Activated CD4-positive, alpha-beta T cell treated with anti-CD3 and anti-CD28 coated beads, Interleukin-2, amount 50 U/mL, for 4 hours (primary cell): ENCODE data around the gene INSYN1.
"Not testable (repeated sequence)": the region's sequence is repeated elsewhere in the genome, so short reads cannot be mapped to it uniquely, and the experiment has no call there.

ENCODE experiments used
- DNase-seq, 2 experiments: peaks; one replicate each; pipeline ENCODE4 v3.0.0-alpha.2; 2020

Gene INSYN1

DNA sequence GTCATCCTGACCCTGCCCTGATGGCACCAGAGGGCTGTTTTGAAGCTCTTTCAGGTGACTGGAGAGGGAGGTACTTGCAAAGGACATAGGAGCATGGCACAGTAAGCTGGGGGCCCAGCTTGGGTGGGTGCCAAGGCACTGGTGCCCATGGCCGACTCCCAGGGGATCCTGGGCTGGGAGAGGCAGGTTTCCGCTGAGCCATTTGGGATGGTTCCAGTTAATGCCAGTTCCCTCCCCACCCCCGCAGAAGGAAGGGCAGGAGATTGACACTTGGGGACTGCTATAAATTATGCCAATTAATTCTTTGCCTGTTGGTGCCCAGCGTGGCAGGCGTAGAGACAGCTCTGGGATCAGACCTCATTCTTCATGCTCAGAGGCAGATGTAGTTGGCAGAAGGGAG, 42.8 kb downstream of the INSYN1 start:
- no peak for DNase-seq

DNA sequence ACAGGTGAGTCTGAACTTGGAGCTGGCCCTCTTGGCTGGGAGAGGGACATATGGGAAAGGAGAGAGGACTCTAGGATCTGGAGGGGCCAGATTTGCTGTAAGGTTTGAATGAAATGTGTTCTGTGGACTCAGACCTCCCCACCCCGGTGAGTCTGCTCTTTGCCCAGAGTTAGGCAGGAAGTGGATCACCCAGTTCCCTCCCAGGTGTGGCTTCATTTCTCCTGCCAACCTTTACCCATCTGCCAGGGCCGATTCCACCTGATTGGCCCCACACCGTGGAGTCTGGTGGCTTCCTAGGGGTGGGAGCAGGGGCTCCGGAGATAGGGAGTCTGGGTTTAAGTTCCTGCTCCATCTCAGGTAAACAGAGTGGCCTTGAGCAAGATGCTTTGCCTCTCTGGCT, 43.5 kb downstream of the INSYN1 start:
- no peak for DNase-seq

DNA sequence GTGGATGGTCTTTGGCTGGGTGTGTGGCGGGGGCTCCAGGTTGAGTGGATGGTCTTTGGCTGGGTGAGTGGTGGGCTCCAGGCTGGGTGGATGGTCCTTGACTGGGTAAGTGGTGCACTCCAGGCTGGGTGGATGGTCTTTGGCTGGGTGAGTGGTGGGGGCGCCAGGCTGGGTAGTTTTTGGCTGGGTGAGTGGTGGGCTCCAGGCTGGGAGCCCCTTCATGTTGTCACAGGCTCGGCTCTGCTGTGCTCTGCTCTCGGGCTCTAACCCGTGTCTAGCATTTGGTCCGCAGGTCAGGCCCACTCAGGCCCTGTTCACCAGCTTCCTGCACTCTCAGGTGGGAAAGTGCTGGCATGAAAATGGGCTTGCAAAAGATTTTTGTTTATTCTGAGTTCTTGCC, 43.9 kb downstream of the INSYN1 start:
- no peak for DNase-seq

DNA sequence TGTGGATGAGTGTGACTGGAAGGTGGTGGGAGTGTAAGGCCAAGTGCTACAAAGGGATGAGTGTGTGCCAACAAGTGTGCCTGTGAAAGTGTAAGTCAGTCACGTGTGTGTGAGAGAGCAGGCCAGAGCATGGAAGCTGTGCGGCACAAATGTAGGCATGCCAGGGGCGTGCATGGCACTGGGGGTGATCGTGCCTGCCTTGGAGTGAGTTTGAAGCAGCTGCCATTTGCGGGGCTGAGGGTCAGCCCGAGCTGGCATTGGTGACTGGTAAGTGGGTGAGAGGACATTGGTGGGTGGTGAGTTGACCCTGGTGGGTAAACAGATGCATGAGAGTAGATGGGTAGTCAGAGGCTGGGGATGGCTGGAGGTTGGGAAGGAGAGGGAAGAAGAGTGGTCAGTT, 44.5 kb downstream of the INSYN1 start:
- DNase-seq: no peak

DNA sequence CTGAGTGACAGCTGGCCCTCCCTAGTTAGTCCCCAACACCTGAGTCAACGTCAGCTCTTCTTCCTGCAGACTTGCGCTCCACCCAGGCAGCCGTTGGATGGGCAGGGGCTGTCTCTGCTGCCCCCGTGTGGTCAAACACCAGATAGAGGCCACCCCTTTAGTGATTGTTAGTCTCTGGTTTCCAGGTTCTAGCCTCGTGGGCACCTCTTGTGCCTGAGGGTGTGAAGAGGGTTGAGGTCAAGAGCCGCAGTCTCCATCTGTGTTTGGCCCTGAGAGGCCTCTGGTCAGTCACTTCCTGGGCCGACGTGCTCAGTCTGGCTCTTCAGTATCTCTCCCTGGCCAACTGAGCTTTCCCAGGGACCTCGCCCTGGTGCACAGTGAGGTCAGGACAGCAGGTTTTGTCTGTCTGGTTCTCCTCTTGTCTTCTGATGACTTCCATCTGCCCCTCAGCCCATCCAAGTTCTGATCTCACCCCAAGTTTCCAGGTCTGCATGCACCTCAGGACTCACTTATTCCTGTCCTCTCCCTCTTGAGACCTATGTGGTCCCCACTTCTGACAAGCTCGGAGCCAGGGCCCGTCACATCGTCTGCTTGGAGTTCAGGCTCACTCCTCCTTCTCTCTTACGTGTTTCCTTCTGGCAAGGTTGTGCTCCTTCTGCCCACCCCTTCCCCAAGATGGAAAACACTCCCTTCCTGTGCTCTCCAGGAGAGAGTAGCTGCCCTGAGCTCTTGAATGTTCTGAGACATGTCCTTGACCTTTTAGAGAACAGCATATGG, 48.1 kb downstream of the INSYN1 start:
- peak; percentile 52 to 57 for DNase-seq

DNA sequence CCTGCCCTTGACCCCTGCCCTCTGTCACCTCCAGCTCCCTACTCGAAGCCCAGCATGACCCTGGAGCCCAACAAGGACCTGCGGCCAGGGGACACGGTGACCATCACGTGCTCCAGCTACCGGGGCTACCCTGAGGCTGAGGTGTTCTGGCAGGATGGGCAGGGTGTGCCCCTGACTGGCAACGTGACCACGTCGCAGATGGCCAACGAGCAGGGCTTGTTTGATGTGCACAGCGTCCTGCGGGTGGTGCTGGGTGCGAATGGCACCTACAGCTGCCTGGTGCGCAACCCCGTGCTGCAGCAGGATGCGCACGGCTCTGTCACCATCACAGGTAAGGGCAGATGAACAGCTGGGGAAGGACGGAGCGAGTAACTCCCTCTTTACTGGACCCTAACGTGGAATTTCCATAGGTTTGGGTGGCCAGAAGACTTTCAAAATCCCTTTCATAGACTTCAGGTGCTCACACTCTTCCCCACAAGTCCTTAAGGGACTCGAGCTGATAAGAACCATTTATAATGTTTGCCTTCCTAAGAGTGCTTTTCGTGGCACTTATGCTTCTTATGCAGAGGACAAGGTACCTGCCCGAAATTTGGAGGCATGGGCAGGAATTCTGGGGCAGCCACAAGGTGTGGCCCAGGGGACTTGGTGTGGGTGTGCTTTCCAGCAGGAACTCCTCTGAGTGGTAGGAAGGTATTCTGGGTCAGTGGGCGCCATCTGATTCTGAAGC, 48.8 kb downstream of the INSYN1 start:
- not testable (repeated sequence) for DNase-seq

DNA sequence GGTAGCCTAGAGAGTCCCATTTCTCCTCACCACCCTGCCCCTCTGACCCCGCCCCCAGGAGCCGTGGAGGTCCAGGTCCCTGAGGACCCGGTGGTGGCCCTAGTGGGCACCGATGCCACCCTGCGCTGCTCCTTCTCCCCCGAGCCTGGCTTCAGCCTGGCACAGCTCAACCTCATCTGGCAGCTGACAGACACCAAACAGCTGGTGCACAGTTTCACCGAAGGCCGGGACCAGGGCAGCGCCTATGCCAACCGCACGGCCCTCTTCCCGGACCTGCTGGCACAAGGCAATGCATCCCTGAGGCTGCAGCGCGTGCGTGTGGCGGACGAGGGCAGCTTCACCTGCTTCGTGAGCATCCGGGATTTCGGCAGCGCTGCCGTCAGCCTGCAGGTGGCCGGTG, 49.5 kb downstream of the INSYN1 start:
- not testable (repeated sequence) for DNase-seq

DNA sequence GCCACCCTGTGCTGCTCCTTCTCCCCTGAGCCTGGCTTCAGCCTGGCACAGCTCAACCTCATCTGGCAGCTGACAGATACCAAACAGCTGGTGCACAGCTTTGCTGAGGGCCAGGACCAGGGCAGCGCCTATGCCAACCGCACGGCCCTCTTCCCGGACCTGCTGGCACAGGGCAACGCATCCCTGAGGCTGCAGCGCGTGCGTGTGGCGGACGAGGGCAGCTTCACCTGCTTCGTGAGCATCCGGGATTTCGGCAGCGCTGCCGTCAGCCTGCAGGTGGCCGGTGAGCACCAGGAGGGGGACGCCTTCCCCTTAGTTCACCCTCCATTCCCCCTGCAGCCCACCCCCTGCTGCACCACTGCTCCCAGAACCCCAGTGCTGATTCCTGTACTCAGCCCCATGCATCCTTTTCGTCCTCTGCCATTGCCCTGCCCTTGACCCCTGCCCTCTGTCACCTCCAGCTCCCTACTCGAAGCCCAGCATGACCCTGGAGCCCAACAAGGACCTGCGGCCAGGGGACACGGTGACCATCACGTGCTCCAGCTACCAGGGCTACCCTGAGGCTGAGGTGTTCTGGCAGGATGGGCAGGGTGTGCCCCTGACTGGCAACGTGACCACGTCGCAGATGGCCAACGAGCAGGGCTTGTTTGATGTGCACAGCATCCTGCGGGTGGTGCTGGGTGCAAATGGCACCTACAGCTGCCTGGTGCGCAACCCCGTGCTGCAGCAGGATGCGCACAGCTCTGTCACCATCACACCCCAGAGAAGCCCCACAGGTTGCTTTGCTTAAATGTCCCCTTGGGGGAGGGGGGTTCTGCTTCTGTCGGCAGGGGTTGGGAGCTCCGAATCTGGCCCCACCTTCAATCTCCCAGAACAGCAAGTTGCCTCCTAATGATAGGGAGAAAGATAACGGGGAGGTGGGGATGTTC, 50.6 kb downstream of the INSYN1 start:
- not testable (repeated sequence) for DNase-seq

DNA sequence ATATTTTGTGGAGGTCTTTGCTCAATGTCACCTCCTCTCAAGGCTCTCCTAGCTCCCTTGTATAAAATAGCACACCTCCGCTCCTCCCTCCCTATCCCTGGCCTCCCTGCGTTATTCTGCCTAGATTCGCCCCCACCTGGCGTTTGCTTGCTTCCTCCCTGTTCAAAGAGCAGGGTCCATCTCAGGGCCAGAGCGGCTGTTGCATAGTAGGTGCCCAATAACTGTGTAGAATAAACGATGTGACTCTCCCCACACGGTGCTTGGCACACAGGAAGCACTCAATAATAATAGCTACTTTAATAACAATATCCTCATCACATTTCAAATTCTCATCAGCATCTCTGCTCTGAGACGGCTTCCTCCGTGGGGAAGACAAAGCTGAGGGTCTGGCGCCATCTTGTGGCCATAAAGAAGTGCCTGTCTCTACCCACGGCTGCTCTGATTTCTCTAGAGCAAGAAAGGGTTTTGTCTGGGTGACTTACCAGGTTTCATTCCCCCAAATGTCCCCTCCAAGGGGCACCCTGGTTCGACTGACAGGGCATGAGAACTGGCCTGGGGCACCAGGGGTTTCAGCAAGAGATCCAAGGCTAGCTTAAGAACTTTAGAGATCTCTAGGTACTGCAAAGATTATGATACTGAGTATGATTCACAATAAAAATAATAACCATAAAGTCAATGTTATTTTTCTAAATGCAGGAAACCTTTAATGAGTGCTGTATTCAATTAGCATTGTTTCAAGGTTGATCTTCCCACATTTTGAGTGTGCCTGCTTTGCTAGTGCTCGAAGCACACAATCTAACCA, 52.9 kb downstream of the INSYN1 start:
- peak; percentile 69 for DNase-seq

DNA sequence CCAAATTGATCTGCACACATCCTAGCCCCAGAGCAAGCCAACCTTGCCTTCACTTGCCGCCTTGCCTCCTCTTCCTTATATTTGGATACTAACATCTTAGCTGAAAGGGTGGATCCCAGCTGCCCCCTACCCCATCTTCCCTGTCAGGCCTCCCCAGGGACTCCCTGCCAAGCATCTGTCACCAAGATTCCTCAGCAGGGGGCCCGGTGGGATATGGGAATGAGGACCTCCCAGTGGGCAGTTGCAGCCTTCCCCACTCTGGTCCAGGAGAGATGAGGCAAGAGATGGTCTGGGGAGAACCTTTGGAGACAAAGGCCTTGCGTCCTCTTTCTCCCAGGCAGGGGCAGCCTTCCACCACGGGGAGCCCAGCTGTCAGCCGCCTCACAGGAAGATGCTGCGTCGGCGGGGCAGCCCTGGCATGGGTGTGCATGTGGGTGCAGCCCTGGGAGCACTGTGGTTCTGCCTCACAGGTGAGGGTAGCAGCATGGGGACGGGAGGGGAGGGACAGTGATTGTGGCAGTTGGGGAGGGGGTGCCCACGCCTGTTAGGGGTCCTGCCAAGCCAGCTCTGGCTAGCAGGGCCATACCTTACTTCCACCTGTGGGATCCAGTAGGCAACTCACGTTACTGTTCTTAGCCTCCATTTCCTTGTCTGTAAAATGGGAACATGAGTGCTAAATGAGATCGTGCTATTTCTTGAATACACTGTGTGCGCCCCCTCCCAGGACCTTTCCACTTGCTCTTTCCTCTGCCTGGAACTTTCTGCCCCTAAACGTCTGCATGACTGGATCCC, 53.7 kb downstream of the INSYN1 start:
- no peak for DNase-seq

DNA sequence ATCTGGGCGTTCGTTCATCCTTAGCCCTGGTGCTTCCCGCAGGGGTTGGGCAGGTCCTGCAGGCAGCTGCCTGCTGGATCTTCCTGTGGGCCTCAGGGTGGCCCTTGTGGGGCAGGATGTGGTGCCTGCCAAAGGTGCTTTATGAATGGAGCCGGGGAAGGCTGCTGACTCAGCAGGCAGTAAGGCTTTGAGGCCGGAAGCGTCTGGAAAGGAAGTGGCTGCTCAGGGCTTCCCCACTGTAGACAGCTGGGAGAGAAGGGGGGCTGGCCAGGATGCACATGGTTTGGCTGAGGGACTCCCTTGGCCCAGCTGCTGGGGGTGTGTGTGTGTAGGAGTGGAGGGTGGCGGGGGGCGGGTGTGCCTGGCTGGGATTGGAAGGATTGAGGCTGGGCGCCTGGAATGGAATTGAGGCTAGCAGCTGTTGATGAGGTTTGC, 56.1 kb downstream of the INSYN1 start:
- peak; percentile 54 to 62 for DNase-seq

DNA sequence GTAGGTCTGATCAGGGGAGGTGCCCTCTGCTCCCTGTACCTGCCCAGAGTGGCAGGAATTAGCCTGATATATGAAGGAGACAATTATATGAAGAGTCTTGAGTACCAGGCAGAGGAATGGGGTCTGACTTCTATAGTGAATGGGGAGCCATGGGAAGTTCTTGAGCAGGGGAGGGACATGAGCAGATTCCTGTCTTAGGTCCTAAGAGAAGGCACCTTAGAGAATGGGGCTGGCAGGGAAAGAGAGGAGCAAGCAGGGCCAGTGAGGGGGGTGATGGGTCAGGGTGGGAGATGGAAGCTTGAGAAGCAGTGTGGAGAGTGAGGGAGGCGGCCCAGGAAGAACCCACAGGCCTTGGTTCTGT, 56.5 kb downstream of the INSYN1 start:
- no peak for DNase-seq

DNA sequence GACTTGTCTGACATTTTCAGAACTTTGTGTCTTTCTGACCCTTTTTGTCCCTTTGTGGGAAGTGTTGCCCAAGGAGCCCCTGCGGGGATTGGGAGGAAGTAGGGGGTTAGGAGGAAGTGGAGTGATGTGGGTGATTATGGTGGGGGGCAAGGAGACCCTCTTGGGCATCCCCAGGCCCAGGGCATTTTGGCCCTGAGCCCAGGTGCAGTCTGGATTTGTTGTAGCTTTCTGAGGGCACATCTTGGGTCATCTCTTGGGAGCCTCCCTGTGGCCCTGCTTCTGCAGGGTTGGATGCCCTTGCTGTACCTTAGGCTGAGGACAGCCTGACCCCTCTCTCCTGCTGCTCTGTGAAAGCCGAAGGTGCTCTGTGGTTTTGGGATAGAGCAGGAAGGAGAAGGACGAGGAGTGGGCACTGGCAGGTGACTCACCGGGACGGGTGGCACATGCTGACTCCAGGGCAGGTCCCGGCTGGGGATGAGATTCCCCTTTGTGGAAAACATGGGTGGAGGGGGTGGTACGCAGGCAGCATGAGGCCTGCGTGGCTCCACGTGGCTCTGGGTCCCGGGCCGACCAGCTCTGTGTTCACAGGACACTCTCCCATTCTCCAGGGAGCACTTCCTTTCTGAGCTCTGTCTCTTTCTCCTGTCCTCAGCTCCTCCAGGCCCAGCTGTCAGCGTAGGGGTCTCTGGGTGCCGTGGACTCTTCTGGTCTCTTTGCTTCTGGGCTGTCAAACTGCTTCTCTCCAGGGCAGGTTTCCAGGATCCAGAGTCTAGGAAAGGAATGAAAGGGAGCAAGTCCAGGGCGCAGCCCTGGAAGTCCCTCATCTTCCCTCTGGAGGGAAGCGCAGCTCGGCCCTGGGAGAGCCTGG, 57.1 kb downstream of the INSYN1 start:
- DNase-seq: no peak

DNA sequence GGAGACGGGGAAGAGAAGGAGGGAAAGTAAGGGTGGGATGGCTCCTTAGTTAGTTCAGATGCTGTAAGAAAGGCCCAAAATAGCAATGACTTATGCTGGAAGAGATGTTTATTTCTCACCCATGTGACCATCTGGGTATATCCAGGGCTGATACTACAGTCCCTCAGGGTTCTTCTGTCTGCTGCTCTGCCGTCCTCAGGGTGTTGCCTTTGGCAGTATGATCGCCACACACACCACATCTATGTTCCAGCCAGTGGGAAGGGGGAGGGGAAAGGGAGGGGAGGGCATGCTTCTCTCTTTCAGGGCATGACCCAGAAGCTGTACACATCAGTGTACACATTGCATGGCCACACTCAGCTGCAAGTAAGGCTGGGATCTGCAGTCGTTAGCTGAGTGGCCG, 58.7 kb downstream of the INSYN1 start:
- DNase-seq: no peak

DNA sequence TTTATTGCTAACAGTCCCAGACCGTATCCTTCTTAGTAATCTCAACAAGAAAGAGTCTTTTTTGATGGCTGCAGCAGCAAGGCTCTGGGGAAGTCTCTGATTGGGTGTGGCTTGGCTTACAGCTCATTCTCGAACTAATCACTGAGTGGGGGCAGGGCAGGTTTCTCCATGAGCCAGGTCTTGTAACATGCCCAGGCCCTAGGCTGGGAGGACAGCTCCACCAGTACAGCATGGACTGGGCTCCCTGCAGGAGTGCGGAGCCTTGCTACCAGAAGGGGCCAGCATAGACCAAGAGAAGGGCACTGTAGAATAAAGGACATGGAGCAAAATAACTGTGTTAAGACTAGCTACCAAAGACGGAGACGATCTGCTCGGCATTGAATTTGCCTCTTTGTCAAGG, 61.8 kb downstream of the INSYN1 start:
- no peak for DNase-seq

DNA sequence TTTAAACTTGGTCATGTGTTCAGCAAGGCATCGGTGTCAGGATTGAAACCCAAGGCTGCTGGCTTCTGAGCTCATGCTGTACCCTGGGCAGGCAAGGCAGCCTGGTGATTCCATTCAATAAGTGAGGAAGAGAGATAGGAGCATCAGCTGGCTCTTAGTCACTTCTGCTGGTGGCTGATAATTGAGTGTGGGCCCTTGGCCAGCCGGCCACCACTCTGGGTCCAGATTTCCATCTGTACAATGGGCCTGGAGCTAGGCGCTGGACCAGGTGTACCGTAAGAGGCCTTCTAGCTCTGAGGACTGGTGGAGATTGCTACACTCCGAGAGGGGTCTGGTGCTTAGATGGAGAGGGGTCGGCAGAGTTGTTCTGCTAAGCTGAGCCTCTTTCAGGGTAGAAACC, 64.7 kb downstream of the INSYN1 start:
- no peak for DNase-seq

DNA sequence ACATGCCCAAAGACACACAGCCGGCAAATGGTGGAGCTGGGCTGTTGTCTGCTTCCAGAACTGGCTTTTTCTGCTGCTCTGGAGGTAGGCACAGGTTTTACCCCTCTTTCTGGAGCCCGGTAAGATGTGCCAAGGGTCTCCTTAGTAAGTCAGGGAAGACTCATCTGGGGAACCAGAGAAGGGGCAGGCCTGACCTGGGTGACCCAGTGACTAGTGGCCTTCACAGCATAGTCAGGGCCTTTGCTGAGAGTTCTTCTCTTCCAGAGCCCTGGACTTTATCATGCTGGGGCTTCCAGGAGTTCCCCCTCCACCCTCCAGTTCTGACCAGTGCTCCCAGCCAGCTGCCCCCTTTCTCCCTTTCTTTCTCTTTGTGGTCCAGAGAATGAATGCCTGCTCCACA, 65.8 kb downstream of the INSYN1 start:
- no peak for DNase-seq

DNA sequence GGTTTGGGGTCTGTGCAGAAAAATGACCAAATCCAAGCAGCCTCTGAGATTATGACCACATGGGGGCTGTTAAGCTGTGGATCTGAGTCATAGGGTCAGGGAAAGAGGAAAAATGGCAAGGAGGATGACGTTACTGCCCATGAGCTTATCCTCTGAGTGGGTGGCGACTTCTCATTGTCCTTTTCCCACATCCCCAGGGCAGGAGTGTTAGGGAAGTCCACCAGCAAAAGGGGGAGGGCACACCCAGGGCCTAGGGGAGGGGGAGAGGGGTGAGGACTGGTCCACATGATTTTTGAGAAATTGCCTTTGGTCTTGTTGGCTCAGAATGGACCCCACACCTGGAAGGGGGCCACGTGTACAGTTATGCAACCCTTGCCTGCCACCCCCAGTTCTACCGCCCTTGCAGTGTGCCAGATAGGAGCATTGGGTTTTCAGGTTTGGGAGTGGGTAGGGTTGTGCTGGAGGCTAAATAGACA, 66.3 kb downstream of the INSYN1 start:
- no peak for DNase-seq

DNA sequence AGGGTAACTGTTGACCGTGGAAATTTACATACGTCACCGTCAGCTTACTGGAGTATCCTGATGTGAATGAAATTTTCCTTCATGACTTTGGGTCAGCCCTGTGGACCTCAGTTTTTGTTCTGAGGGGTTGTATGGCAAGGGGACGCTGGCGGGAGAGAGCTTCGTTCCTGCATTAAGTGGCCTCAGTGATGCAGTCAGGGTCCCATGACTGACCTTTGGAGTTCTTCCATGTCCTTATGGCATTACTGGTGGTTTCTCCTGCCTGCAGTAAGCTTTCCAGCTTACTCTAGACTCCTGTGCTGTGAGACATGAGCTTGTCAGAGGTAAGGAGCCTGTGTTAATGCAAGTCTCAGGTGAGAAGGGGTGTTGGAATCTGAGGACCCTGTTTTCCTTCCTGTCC, 67.2 kb downstream of the INSYN1 start:
- DNase-seq: no peak
